ENCODE data around the gene DAPK2.

Gene DAPK2

GRCh38 chr15:64024172-64025050 lies 21.9 kb downstream of the DAPK2 start:
- TF ChIP-seq, protein P1, sequence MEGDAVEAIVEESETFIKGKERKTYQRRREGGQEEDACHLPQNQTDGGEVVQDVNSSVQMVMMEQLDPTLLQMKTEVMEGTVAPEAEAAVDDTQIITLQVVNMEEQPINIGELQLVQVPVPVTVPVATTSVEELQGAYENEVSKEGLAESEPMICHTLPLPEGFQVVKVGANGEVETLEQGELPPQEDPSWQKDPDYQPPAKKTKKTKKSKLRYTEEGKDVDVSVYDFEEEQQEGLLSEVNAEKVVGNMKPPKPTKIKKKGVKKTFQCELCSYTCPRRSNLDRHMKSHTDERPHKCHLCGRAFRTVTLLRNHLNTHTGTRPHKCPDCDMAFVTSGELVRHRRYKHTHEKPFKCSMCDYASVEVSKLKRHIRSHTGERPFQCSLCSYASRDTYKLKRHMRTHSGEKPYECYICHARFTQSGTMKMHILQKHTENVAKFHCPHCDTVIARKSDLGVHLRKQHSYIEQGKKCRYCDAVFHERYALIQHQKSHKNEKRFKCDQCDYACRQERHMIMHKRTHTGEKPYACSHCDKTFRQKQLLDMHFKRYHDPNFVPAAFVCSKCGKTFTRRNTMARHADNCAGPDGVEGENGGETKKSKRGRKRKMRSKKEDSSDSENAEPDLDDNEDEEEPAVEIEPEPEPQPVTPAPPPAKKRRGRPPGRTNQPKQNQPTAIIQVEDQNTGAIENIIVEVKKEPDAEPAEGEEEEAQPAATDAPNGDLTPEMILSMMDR (IDR thresholded peaks at IDR 0.05; ENCODE audit: control insufficient read depth, insufficient read depth, low read depth, low read length, missing control alignments): peak; percentile 21
- H3K4me3 ChIP-seq (ENCODE audit: control insufficient read depth, low read depth, low read length): no peak overlapping the region
- no peak for DNase-seq (ENCODE audit: low read depth)

DNA sequence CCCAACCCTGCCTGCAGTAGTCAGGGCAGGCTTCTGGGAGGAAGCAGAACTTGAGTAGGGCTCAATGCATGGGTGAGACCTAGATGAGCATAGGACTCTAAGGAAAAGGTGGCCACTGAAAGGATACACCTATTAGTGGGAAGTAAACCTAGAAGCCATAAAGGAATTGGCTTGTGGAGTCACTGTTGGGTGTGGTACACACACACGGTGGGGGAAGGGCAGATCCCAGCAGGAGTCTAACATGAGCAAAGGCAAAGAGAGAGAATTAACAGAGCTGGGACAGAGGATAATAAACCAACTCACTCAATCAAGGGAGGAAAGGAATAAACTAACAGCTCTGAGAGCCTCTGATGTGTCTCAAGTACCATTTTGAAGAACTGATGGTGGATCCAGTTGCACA lies 23.1 kb downstream of the DAPK2 start:
- DNase-seq (ENCODE audit: low read depth): no peak
- TF ChIP-seq, protein P1 (IDR thresholded peaks at IDR 0.05; ENCODE audit: control insufficient read depth, insufficient read depth, low read depth, low read length, missing control alignments): no peak

GRCh38 chr15:64022571-64022970 lies 23.7 kb downstream of the DAPK2 start:
- TF ChIP-seq, protein P1 (IDR thresholded peaks at IDR 0.05; ENCODE audit: control insufficient read depth, insufficient read depth, low read depth, low read length, missing control alignments): no peak
- H3K4me3 ChIP-seq (ENCODE audit: control insufficient read depth, low read depth, low read length): no peak overlapping the region
- no peak for DNase-seq (ENCODE audit: low read depth)

More for the DNA sequence above, 23.1 kb downstream of the DAPK2 start:
- no peak overlapping the region for H3K4me3 ChIP-seq (ENCODE audit: control insufficient read depth, low read depth, low read length)

DNA sequence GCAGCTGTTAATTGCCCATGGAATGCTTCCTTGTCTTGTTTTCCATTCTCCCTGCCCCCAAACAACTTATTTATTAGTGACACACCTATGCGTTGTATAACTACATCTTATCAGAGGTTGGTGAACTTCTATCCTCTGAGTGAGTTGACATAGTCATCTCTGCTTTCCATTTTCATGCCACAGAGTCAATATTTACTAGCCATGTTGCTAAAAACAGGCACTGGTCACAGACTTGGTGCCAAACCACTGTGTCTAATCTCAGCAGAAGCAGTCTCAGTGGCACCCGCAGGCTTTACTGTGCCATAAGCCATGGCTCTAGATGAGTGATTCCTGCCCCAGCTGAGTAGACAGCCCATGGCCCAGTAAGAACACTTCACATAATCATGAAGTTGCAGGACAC lies 26.5 kb downstream of the DAPK2 start:
- TF ChIP-seq, protein P1 (IDR thresholded peaks at IDR 0.05; ENCODE audit: control insufficient read depth, insufficient read depth, low read depth, low read length, missing control alignments): no peak
- no peak for DNase-seq (ENCODE audit: low read depth)
- H3K4me3 ChIP-seq (ENCODE audit: control insufficient read depth, low read depth, low read length): no peak overlapping the region

DNA sequence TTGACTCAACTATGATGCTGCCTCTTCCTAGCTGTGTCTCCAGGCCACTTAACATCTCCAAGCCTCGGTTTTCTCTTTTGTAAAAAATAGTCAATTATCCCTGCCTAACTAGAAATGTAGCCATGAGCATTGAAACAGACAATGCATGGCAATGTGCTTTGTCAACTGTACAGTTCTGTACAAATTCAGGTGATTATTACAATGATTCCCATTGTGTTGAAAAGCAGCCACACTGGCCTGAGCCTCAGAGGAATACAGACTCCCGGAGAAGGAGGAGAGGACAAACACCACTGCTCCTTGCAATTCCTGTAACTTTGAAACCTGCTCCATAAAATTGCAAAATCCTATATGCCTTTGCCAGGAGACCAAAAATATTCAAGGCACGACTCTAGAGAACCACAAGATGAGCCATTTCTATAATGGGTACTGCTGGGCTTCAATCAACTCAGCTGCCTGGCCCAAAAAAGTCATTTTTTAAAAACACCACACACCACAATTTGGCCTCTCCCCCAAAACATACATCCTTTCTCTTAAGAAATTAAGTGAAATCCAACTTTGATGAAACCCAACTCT lies 28.6 kb downstream of the DAPK2 start:
- DNase-seq (ENCODE audit: low read depth): peak; percentile 57
- H3K4me3 ChIP-seq (ENCODE audit: control insufficient read depth, low read depth, low read length): no peak overlapping the region
- TF ChIP-seq, protein P1 (IDR thresholded peaks at IDR 0.05; ENCODE audit: control insufficient read depth, insufficient read depth, low read depth, low read length, missing control alignments): no peak

DNA sequence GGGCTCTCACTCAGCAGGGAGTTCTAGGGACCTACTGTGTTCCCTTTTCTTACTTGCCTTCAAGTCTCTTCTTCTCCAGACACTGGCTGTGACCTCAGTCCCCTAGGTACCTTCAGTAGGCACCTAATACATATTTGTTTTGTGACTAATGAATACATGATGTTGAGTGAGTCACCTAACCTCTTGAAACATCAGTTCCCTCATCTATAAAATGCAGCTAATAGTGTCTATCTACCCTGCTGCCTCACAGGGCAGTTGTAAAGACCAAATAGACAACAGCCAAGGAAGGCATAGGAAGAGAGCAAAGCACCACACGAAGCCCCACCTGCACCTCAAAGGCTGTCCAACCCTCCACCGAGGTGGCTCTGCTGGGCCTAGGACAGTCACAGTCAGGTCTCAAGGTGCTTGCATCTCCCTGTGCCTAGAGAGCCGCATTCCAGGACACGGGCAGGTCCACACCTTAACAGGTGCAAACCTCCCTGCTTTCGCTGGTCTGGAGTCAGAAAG lies 29.1 kb downstream of the DAPK2 start:
- DNase-seq (ENCODE audit: low read depth): no peak
- TF ChIP-seq, protein P1 (IDR thresholded peaks at IDR 0.05; ENCODE audit: control insufficient read depth, insufficient read depth, low read depth, low read length, missing control alignments): no peak
- H3K4me3 ChIP-seq (ENCODE audit: control insufficient read depth, low read depth, low read length): no peak overlapping the region

Measured in AG09309 (cell line).